Chondrocyte (in vitro differentiated cells): Measurements from ENCODE around the gene RIC8B. TPM values are rescaled to one million over a fixed set of nuclear protein-coding genes. Genes with fewer than 3 reads are reported as not detected.

Source experiments
- DNase-seq: peaks from one replicate; pipeline ENCODE4 v3.0.0; 2021; ENCODE audit warnings: mixed read lengths, low spot score
- H3K27ac Mint-ChIP-seq: one replicate; pipeline ENCODE4 v1.8.0; 2021; ENCODE audit warnings: mild to moderate bottlenecking, moderate library complexity, mixed read lengths; ENCODE audit not compliant: unreplicated experiment
- H3K27me3 Mint-ChIP-seq: 2 replicates; pipeline ENCODE4 v1.8.0; 2021; ENCODE audit warnings: low read depth, mixed read lengths
- H3K36me3 Mint-ChIP-seq: 2 replicates; pipeline ENCODE4 v1.8.0; 2021; ENCODE audit warnings: low read depth, mixed read lengths
- H3K4me1 Mint-ChIP-seq: 2 replicates; pipeline ENCODE4 v1.8.0; 2021; ENCODE audit warnings: low read depth, mild to moderate bottlenecking, mixed read lengths
- H3K4me3 Mint-ChIP-seq: one replicate; pipeline ENCODE4 v1.8.0; 2021; ENCODE audit warnings: mild to moderate bottlenecking, moderate library complexity, mixed read lengths; ENCODE audit not compliant: unreplicated experiment
- H3K9me3 Mint-ChIP-seq: 2 replicates; pipeline ENCODE4 v1.8.0; 2021; ENCODE audit warnings: low read depth, mixed read lengths
- CTCF ChIP-seq: fragments of 200-600 bp; sonication (generic); IDR thresholded peaks from 2 replicates; pipeline ENCODE4 v1.5.0; 2021; ENCODE audit warnings: antibody characterized with exemption, mild to moderate bottlenecking, moderate library complexity
- total RNA-seq: library from RNA; stranded (reverse); gene quantifications from 3 replicates; pipeline ENCODE4 v1.2.1, GENCODE V29; 2021

The RIC8B gene
- total RNA-seq, 1 donor from 2014 or later: 12.3 TPM

GRCh38 chr12:106783515-106783914 lies 9.0 kb downstream of the RIC8B start:
- Mint-ChIP-seq H3K36me3 (peaks cover 6% of the 10 kb centered on the region), H3K9me3 (no peaks in the 10 kb centered on the region), H3K27me3 (no peaks in the 10 kb centered on the region), H3K27ac (no peak overlapping the region), H3K4me3 (no peak overlapping the region), H3K4me1 (peaks cover 11% of the 10 kb centered on the region)
- no peak for TF ChIP-seq CTCF
- DNase-seq: no peak

GRCh38 chr12:106790020-106790419 lies 15.5 kb downstream of the RIC8B start:
- peaks cover 24% of the 10 kb centered on the region for H3K36me3 Mint-ChIP-seq
- no peaks in the 10 kb centered on the region for H3K4me1 Mint-ChIP-seq
- peaks cover 5% of the 10 kb centered on the region for H3K9me3 Mint-ChIP-seq
- no peak overlapping the region for H3K27ac Mint-ChIP-seq
- TF ChIP-seq CTCF: peak; percentile 37
- H3K27me3 Mint-ChIP-seq: no peaks in the 10 kb centered on the region
- H3K4me3 Mint-ChIP-seq: no peak overlapping the region
- DNase-seq: no peak

GRCh38 chr12:106791531-106791930 lies 17.0 kb downstream of the RIC8B start:
- Mint-ChIP-seq H3K36me3 (peaks cover 22% of the 10 kb centered on the region), H3K4me3 (no peak overlapping the region), H3K4me1 (no peaks in the 10 kb centered on the region), H3K27ac (no peak overlapping the region), H3K27me3 (no peaks in the 10 kb centered on the region), H3K9me3 (peaks cover 5% of the 10 kb centered on the region)
- no peak for TF ChIP-seq CTCF
- DNase-seq: no peak

- Mint-ChIP-seq H3K27me3 (no peaks in the 10 kb centered on the region), H3K27ac (no peak overlapping the region), H3K9me3 (peaks cover 5% of the 10 kb centered on the region), H3K4me1 (no peaks in the 10 kb centered on the region), H3K36me3 (peaks cover 22% of the 10 kb centered on the region), H3K4me3 (no peak overlapping the region)
- no peak for DNase-seq
- no peak for TF ChIP-seq CTCF
Measured at GRCh38 chr12:106794369-106794768, 19.9 kb downstream of the RIC8B start.

- H3K36me3 Mint-ChIP-seq: peaks cover 13% of the 10 kb centered on the region
- no peak overlapping the region for H3K4me3 Mint-ChIP-seq
- H3K4me1 Mint-ChIP-seq: peaks cover 10% of the 10 kb centered on the region
- DNase-seq: no peak
- H3K27me3 Mint-ChIP-seq: no peaks in the 10 kb centered on the region
- TF ChIP-seq CTCF: no peak
- H3K27ac Mint-ChIP-seq: no peak overlapping the region
- H3K9me3 Mint-ChIP-seq: no peaks in the 10 kb centered on the region
Measured at GRCh38 chr12:106801167-106801708, 26.8 kb downstream of the RIC8B start.
